Vagina (tissue), 2 donors: Measurements from ENCODE around the gene ZNF571. TPM values are rescaled to one million over a fixed set of nuclear protein-coding genes. Genes with fewer than 3 reads are reported as not detected.

Experiments
- DNase-seq, 2 donors: peaks; one replicate each; pipeline ENCODE4 v3.0.0-alpha.2; 2017; ENCODE audit errors: extremely low spot score in 2 of 2
- H3K27ac ChIP-seq: fragments of 200-600 bp; sonication (generic); one replicate; pipeline ENCODE4 v1.5.1; 2019
- H3K27me3 ChIP-seq: fragments of 200-600 bp; sonication (generic); one replicate; pipeline ENCODE4 v1.5.1; 2019
- H3K36me3 ChIP-seq, 2 donors: fragments of 200-600 bp; sonication (generic); one replicate each; pipeline ENCODE4 v1.5.1; 2017 to 2019
- H3K4me1 ChIP-seq: fragments of 200-600 bp; sonication (generic); one replicate; pipeline ENCODE4 v1.5.1; 2019
- H3K4me3 ChIP-seq, 2 donors: fragments of 200-600 bp; sonication (generic); 1 replicate in 1 of 2; 2 replicates in 1 of 2; pipeline ENCODE4 v1.5.1; 2016 to 2019
- H3K9me3 ChIP-seq: fragments of 200-600 bp; sonication (generic); one replicate; pipeline ENCODE4 v1.5.1; 2019
- CTCF ChIP-seq, 3 experiments: fragments of 450-650 bp in 2 of 3; fragments of 200-600 bp in 1 of 3; sonication (generic) in 1 of 3; IDR thresholded peaks; one replicate each; pipeline ENCODE4 v1.5.1; 2017 to 2019; ENCODE audit warnings: antibody characterized with exemption in 3 of 3, mild to moderate bottlenecking in 2 of 3, moderate library complexity in 2 of 3
- POLR2A ChIP-seq, 2 donors: fragments of 450-650 bp; IDR thresholded peaks; one replicate each; pipeline ENCODE4 v1.6.1; 2017; ENCODE audit warnings: antibody characterized with exemption in 2 of 2, mild to moderate bottlenecking in 2 of 2, moderate library complexity in 2 of 2
- POLR2AphosphoS5 ChIP-seq, 2 donors: sonication (generic); formaldehyde crosslinking; IDR thresholded peaks; one replicate each; pipeline ENCODE4 v1.9.0; 2017; ENCODE audit warnings: antibody characterized with exemption in 2 of 2, mild to moderate bottlenecking in 2 of 2, low read depth in 1 of 2; ENCODE audit not compliant: insufficient read depth in 1 of 2
- intact Hi-C: fragments of 100-400 bp; cut with DNase I; formaldehyde crosslinking; loops from one replicate; pipeline ENCODE4 v1.15.1; 2023
- total RNA-seq: library from RNA; depleted of rRNA; stranded (reverse); fragments of >200 nt; gene quantifications from one replicate; pipeline ENCODE4 v1.2.3, GENCODE V29; 2016

ZNF571 gene
- total RNA-seq, 1 donor from 2014 or later, result 2.9 TPM

- Histone ChIP-seq H3K27ac (no peak overlapping the region), H3K4me1 (no peaks in the 10 kb centered on the region), H3K4me3 (no peak overlapping the region), H3K36me3 (peaks cover 0 to 88% of the 10 kb centered on the region in 2 donors), H3K27me3 (no peaks in the 10 kb centered on the region), H3K9me3 (peaks cover 50% of the 10 kb centered on the region)
- intact Hi-C loops, result no loop called here
- no peak for DNase-seq
- no peak for TF ChIP-seq POLR2A (IDR thresholded peaks at IDR 0.05)
- no peak for TF ChIP-seq CTCF (IDR thresholded peaks at IDR 0.05)
- no peak for TF ChIP-seq POLR2AphosphoS5 (IDR thresholded peaks at IDR 0.05; ENCODE audit: insufficient read depth in 1 of 2, low read depth in 1 of 2)
Measured at GRCh38 chr19:37583340-37583739, 11.3 kb downstream of the ZNF571 start.

- H3K27ac ChIP-seq, result no peak overlapping the region
- H3K9me3 ChIP-seq, result peaks cover 19% of the 10 kb centered on the region
- H3K36me3 ChIP-seq, result peaks cover 0 to 44% of the 10 kb centered on the region in 2 donors
Measured at GRCh38 chr19:37572203-37572602, 22.4 kb downstream of the ZNF571 start.

GRCh38 chr19:37565370-37565669 is 29.3 kb downstream of the ZNF571 start:
- H3K4me1 ChIP-seq, result no peaks in the 10 kb centered on the region
- peaks cover 0 to 96% of the 10 kb centered on the region in 2 donors for H3K36me3 ChIP-seq
- TF ChIP-seq CTCF (IDR thresholded peaks at IDR 0.05), result no peak
- no peak for TF ChIP-seq POLR2AphosphoS5 (IDR thresholded peaks at IDR 0.05; ENCODE audit: insufficient read depth in 1 of 2, low read depth in 1 of 2)
- no peak for TF ChIP-seq POLR2A (IDR thresholded peaks at IDR 0.05)
- H3K27ac ChIP-seq, result no peak overlapping the region
- H3K27me3 ChIP-seq, result no peaks in the 10 kb centered on the region
- intact Hi-C loops, result no loop called here
- DNase-seq, result no peak
- peaks cover 61% of the 10 kb centered on the region for H3K9me3 ChIP-seq
- H3K4me3 ChIP-seq, result no peak overlapping the region

More at GRCh38 chr19:37572203-37572602, 22.4 kb downstream of the ZNF571 start:
- no peak for DNase-seq
- intact Hi-C loops, result no loop called here
- H3K4me1 ChIP-seq, result no peaks in the 10 kb centered on the region
- H3K4me3 ChIP-seq, result no peak overlapping the region
- no peaks in the 10 kb centered on the region for H3K27me3 ChIP-seq
- no peak for TF ChIP-seq CTCF (IDR thresholded peaks at IDR 0.05)
- TF ChIP-seq POLR2AphosphoS5 (IDR thresholded peaks at IDR 0.05; ENCODE audit: insufficient read depth in 1 of 2, low read depth in 1 of 2), result no peak
- no peak for TF ChIP-seq POLR2A (IDR thresholded peaks at IDR 0.05)

GRCh38 chr19:37564624-37565369 is 29.8 kb downstream of the ZNF571 start:
- H3K9me3 ChIP-seq, result peaks cover 66% of the 10 kb centered on the region

More at GRCh38 chr19:37564624-37565369, 29.8 kb downstream of the ZNF571 start:
- intact Hi-C loops, result no loop called here
- Histone ChIP-seq H3K4me3 (no peak overlapping the region), H3K4me1 (no peaks in the 10 kb centered on the region), H3K36me3 (peaks cover 0 to 96% of the 10 kb centered on the region in 2 donors), H3K27ac (no peak overlapping the region), H3K27me3 (no peaks in the 10 kb centered on the region)
- no peak for DNase-seq
- TF ChIP-seq CTCF (IDR thresholded peaks at IDR 0.05), result no peak
- no peak for TF ChIP-seq POLR2A (IDR thresholded peaks at IDR 0.05)
- TF ChIP-seq POLR2AphosphoS5 (IDR thresholded peaks at IDR 0.05; ENCODE audit: insufficient read depth in 1 of 2, low read depth in 1 of 2), result no peak
